ENCODE measurements around the gene AHR. TPM values are rescaled to one million over a fixed set of nuclear protein-coding genes. Genes with fewer than 3 reads are reported as not detected.

The AHR gene
- total RNA-seq, 2 donors from 2014 or later: 5.6 to 6.0 TPM

DNA sequence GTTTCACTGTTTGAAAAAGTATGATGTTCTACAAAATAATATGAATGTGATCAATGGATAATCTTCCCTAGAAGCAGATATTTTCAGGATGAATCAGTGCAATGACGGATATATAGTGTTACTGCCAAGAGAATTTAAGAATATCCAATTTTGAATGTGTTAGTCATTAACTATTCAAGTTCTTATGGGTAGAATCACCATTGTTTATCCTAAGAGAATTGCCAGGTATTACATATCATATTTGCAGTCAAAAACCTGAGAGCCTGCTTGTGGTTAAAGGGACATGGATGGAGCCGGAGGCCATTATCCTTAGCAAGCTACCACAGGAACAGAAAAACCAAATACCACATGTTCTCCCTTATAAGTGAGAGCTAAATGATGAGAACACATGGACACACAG is 26.9 kb downstream of the AHR start:
- no peaks in the 10 kb centered on the region for H3K27me3 Mint-ChIP-seq (ENCODE audit: insufficient read depth)
- H3K9me3 Mint-ChIP-seq: no peaks in the 10 kb centered on the region
- H3K36me3 ChIP-seq (ENCODE audit: control insufficient read depth, insufficient read depth, low read length): no peaks in the 10 kb centered on the region

DNA sequence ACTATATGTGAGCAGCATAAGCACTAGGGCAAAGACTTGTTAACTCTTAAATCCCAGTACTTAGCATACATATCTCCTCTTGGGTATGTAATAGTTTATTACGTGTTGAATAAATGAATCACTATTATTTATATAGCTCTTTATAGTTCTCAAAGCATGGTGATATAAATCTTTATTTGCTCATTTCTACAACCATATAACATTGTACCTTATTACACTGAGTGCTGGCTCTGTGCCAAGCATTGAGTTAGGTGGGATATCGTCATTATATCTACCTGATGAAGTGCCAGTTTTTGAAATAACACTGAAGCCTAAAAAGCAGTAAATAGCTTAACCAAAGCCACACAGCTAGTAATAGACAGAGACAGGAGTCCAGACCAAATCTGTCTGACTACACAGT is 27.9 kb downstream of the AHR start:
- H3K27ac ChIP-seq (ENCODE audit: low read depth, low read length): no peak overlapping the region
- WGBS, 2 experiments (ENCODE audit: insufficient coverage in 1 of 2, insufficient read length in 1 of 2): 95% methylated on average over 1 of the region's 2 CpGs; no CpG with 5 or more reads in 1 of the 2 experiments
- TF ChIP-seq, protein P1, sequence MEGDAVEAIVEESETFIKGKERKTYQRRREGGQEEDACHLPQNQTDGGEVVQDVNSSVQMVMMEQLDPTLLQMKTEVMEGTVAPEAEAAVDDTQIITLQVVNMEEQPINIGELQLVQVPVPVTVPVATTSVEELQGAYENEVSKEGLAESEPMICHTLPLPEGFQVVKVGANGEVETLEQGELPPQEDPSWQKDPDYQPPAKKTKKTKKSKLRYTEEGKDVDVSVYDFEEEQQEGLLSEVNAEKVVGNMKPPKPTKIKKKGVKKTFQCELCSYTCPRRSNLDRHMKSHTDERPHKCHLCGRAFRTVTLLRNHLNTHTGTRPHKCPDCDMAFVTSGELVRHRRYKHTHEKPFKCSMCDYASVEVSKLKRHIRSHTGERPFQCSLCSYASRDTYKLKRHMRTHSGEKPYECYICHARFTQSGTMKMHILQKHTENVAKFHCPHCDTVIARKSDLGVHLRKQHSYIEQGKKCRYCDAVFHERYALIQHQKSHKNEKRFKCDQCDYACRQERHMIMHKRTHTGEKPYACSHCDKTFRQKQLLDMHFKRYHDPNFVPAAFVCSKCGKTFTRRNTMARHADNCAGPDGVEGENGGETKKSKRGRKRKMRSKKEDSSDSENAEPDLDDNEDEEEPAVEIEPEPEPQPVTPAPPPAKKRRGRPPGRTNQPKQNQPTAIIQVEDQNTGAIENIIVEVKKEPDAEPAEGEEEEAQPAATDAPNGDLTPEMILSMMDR (conservative IDR thresholded peaks at IDR 0.05): no peak
- no peaks in the 10 kb centered on the region for H3K36me3 Mint-ChIP-seq (ENCODE audit: low read depth)
- no peak overlapping the region for H3K9ac ChIP-seq (ENCODE audit: extremely low read depth, low read length, poor library complexity, severe bottlenecking)
- no peak overlapping the region for H3K4me3 Mint-ChIP-seq
- H3K9me3 ChIP-seq (ENCODE audit: control insufficient read depth, low read length): no peaks in the 10 kb centered on the region
- H3K27me3 ChIP-seq (ENCODE audit: control insufficient read depth, insufficient read depth, low read length, poor library complexity, severe bottlenecking): no peaks in the 10 kb centered on the region
- no peak overlapping the region for H3K27ac Mint-ChIP-seq
- no peaks in the 10 kb centered on the region for H3K9me3 Mint-ChIP-seq
- H3K4me1 ChIP-seq (ENCODE audit: control insufficient read depth, insufficient read depth, low read length): no peaks in the 10 kb centered on the region
- H3K4me1 Mint-ChIP-seq: no peaks in the 10 kb centered on the region
- H3K36me3 ChIP-seq (ENCODE audit: control insufficient read depth, insufficient read depth, low read length): no peaks in the 10 kb centered on the region
- no peaks in the 10 kb centered on the region for H3K27me3 Mint-ChIP-seq (ENCODE audit: insufficient read depth)
- H3K4me3 ChIP-seq (ENCODE audit: low read length): no peak overlapping the region
- no peak for DNase-seq

More for the DNA sequence above, 26.9 kb downstream of the AHR start:
- no peak overlapping the region for H3K4me3 Mint-ChIP-seq
- no peak overlapping the region for H3K27ac Mint-ChIP-seq
- WGBS, 2 experiments (ENCODE audit: insufficient coverage in 1 of 2, insufficient read length in 1 of 2): 82 to 100% methylated on average over 1 to 2 of the region's 2 CpGs
- TF ChIP-seq, protein P1 (conservative IDR thresholded peaks at IDR 0.05): no peak
- H3K4me1 ChIP-seq (ENCODE audit: control insufficient read depth, insufficient read depth, low read length): no peaks in the 10 kb centered on the region
- DNase-seq: no peak
- H3K9me3 ChIP-seq (ENCODE audit: control insufficient read depth, low read length): no peaks in the 10 kb centered on the region
- H3K4me1 Mint-ChIP-seq: no peaks in the 10 kb centered on the region
- no peak overlapping the region for H3K4me3 ChIP-seq (ENCODE audit: low read length)
- no peak overlapping the region for H3K9ac ChIP-seq (ENCODE audit: extremely low read depth, low read length, poor library complexity, severe bottlenecking)
- no peak overlapping the region for H3K27ac ChIP-seq (ENCODE audit: low read depth, low read length)
- no peaks in the 10 kb centered on the region for H3K36me3 Mint-ChIP-seq (ENCODE audit: low read depth)
- H3K27me3 ChIP-seq (ENCODE audit: control insufficient read depth, insufficient read depth, low read length, poor library complexity, severe bottlenecking): no peaks in the 10 kb centered on the region

DNA sequence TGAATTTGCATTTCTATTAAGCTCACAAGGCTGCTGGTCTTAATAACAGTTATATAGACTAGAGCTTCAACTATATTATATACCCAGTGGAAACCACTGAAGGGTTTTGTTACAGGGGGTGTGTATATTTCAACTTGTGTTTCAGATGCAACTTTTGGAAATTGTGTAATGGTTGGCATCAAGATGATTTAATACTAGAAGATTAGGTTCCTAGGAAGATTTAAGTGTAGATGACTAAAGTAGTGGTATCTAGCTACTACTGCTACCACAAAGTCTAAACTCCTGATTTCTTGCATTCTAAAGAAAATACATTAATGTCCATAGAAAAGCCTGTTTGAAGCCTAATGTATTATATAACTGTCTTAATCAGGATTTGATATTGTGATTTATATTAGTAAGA is 30.2 kb downstream of the AHR start:
- H3K36me3 ChIP-seq (ENCODE audit: control insufficient read depth, insufficient read depth, low read length): no peaks in the 10 kb centered on the region
- H3K4me3 ChIP-seq (ENCODE audit: low read length): no peak overlapping the region
- Mint-ChIP-seq H3K4me3 (no peak overlapping the region), H3K27me3 (ENCODE audit: insufficient read depth) (no peaks in the 10 kb centered on the region), H3K36me3 (ENCODE audit: low read depth) (no peaks in the 10 kb centered on the region), H3K27ac (no peak overlapping the region), H3K4me1 (no peaks in the 10 kb centered on the region), H3K9me3 (no peaks in the 10 kb centered on the region)
- no peaks in the 10 kb centered on the region for H3K9me3 ChIP-seq (ENCODE audit: control insufficient read depth, low read length)
- no peak overlapping the region for H3K9ac ChIP-seq (ENCODE audit: extremely low read depth, low read length, poor library complexity, severe bottlenecking)
- DNase-seq: no peak
- TF ChIP-seq, protein P1 (conservative IDR thresholded peaks at IDR 0.05): no peak
- H3K27me3 ChIP-seq (ENCODE audit: control insufficient read depth, insufficient read depth, low read length, poor library complexity, severe bottlenecking): no peaks in the 10 kb centered on the region
- no peaks in the 10 kb centered on the region for H3K4me1 ChIP-seq (ENCODE audit: control insufficient read depth, insufficient read depth, low read length)
- H3K27ac ChIP-seq (ENCODE audit: low read depth, low read length): no peak overlapping the region
